VCaP (cell line): ENCODE results near the gene CSAD.

Experiments used
- H3K27ac ChIP-seq: fragments of 450-650 bp; 2 replicates; pipeline ENCODE4 v1.5.1; 2017
- TF ChIP-seq, protein P1 (sequence below): fragments of 450-650 bp; conservative IDR thresholded peaks from 2 replicates; pipeline ENCODE4 v1.5.1; 2017; ENCODE audit warnings: mild to moderate bottlenecking, moderate library complexity

The CSAD gene

DNA sequence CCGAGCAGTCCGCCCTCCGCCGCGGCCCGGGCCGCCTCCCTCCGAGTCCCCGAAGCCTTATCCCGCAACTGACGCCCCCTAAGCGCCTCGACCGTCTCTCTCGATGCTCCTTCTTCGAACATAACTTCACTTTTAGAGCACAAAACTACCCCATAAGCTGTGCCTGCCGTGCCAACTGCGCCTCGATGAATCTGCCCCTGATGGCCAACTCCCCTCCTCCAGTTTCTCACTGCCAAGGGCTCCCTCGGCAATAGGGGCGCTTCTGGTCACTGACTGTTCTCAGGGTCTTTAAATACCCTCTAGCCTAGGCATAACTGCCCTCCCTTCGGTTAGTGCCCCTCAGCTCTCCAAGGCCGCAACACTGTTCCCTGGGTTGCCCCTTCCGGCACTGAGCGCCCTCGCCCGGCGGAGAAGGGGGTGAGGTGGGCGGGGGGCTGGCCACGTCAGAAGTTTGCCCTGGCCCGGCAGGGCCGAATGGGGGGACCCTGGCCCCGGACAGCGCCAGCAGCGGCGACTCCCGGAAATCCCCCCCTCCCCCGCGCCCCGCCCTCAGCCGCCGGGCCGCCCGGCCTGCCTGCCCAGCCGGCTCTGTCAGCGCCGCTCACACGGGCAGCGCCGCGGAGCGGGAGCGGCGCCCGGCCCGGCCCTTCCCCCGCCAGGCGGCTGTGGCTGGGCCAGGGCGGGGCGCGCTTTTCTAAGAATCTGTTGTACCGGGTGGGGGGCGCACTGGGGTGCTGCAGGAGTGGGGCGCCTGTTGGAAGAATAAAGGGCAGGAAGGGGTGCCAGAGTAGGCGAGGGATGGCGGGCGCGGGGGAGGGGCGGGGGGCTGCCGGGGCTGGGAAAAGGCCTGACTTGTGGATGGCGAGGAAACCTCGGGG lies 40.7 kb upstream of the CSAD start:
- TF ChIP-seq, protein P1, sequence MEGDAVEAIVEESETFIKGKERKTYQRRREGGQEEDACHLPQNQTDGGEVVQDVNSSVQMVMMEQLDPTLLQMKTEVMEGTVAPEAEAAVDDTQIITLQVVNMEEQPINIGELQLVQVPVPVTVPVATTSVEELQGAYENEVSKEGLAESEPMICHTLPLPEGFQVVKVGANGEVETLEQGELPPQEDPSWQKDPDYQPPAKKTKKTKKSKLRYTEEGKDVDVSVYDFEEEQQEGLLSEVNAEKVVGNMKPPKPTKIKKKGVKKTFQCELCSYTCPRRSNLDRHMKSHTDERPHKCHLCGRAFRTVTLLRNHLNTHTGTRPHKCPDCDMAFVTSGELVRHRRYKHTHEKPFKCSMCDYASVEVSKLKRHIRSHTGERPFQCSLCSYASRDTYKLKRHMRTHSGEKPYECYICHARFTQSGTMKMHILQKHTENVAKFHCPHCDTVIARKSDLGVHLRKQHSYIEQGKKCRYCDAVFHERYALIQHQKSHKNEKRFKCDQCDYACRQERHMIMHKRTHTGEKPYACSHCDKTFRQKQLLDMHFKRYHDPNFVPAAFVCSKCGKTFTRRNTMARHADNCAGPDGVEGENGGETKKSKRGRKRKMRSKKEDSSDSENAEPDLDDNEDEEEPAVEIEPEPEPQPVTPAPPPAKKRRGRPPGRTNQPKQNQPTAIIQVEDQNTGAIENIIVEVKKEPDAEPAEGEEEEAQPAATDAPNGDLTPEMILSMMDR = peak; percentile 41
- H3K27ac ChIP-seq = peak overlapping the region; percentile 94

DNA sequence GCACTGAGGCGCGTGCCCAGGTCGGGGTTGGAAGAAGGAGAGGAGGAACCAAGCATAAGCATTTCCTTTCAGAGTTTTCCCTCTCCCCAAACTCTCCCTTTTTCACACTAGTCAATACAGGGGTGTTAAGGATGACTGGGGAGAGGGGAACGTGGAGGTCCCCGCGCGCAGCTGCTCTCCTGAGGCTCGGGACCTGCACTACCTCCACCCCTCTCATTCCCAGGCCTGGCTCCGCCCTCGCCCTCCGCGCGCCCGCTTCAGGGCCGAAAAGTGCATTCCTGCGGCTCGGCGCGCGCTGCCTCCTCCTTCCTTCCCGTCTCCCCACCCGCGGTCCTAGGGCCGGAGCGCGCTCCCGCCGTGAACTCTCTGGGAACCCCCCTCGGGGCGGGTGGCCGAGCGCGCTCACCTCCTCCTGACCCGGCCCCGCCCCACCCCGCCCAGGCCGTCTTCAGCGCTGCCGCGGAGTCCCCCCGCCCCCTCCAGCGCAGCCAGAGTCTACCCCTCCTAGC lies 40.0 kb upstream of the CSAD start:
- H3K27ac ChIP-seq = peak overlapping the region; percentile 94
- TF ChIP-seq, protein P1 = no peak

DNA sequence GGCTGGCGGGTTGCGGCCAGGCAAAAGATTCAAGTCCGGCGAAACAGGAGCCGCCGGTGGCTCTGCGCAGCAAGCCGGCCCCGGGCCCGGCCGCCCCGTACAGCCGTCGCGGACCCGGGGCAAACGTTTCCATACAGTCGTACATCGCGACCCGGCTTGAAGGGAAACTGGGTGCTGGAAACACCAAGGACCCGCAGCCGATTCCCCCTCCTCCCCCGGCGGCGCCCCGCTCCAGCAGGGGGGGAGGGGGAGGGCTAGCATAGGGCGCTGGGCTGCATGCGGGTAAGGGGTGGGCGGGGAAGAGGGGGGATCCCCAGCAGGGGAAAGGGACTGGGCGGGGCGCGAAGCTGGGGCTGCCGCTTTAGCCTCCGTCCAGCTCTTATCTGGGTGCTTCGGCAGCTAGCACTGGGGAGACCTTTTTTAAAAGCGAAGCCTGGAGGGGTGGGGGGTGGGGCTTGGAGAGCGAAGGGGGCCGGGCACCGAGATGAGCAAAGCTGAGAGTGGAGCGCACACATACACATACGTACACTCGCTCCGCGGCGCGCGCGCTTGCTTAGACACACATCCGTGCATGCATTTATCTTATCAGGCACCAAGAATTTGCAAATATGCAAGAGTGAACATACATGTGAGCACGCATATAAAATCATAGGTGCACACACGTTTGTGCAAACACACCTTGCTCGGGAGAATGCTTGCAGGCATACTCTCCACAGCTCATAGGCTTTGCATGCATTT lies 39.4 kb upstream of the CSAD start:
- TF ChIP-seq, protein P1 = no peak
- peak overlapping the region; percentile 94 for H3K27ac ChIP-seq

DNA sequence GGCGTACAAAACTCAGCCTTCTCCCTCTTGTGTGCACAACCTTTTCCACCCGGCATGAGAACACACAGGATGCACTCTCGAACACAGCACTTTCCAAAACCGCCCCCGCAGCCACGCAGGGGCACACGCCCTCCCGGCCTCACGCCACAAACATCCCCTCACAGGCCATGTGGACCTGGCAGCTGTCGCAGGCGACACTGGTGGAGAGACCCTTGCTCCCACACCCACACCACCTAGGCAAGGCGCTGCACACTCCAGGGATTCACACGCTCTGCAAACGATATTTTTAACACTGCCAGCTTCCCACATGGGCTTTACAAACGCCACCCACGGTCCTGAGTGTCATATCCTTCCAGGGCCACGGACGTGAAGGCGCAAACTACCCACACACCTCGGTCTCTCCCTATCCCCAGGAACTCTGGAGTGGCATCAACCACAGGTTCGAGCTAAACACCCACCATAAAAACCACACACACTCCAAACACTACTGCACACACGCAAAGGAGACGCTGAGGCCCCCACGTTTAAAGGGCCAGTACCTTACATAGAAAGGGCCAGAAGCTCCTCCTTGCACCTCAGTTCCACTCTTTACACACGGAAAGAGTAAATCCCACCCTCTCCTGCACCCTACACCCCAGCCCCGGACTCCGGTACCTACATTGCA lies 38.7 kb upstream of the CSAD start:
- TF ChIP-seq, protein P1 = no peak
- H3K27ac ChIP-seq = peak overlapping the region; percentile 94

GRCh38 chr12:53218551-53219291 lies 38.0 kb upstream of the CSAD start:
- peak overlapping the region; percentile 94; the same call in 1 of the 2 replicates for H3K27ac ChIP-seq
- TF ChIP-seq, protein P1 = no peak

GRCh38 chr12:53217931-53218307 lies 37.2 kb upstream of the CSAD start:
- no peak overlapping the region for H3K27ac ChIP-seq
- TF ChIP-seq, protein P1 = no peak
